ENCODE measurements around the gene TGIF1.
"Not testable (repeated sequence)": the region's sequence is repeated elsewhere in the genome, so short reads cannot be mapped to it uniquely, and the experiment has no call there.

Gene TGIF1

GRCh38 chr18:3457261-3457724 lies 7.3 kb downstream of the TGIF1 start:
- FAIRE-seq = no peak

DNA sequence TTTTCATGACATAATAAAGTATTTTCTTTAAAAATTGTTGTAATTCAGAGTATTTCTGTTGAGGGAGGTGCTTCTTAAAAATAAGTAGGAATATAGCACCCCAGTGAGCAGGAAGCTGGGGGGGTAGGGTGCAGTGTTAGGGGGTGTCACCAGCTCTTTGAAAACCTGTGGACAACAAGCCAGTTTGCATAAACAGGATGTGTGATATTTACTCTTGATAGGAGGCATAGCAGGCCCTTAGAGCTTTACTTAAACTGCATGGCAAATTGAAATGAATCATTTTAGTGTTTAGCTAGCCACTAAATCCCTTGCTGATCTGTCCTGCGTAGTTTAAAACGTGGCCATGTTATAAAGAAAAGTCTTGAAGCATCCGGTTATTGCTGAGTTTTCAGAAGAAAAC lies 8.4 kb downstream of the TGIF1 start:
- no peak for FAIRE-seq

DNA sequence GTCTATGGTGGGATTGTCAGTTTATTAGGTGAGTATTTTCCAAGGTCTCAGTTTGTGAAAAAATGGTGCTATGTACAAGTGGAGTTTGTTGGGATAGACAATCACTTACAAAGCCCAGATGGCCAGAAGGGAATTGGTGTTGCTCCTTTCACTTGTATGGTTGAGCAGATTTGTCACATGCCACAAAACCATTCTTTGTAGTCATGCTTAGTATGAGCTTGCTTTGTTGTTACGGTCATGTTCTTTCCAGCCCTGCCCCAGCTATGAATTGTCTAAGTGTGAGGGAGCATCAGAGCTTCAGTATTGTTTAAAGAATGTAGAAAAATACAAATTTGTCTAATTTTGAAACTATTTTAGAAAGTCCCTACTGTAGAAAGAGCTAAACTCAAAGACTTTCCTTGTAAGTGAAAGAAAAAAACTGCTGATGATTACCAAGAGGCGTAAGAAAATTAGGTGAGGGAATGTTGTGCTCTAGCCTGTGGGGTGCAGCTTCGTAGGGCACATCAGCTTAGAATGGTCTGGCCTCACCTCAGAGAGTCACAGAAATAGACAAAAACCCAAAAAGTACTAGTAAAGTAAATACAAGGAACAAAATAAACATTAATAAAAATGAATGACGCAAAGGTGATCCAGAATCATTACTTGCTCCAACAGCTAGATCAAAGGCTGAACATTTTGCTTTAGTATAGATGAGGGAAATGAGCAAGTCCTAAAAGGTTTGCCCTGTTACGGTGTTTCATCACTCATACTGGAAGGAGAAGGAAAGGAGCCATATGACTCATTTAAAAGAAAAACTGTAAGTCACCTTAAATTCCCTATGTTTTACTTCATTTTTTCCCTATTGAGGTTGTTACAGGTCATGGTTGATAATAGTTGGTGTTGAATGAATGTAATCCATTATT lies 9.2 kb downstream of the TGIF1 start:
- FAIRE-seq = no peak

DNA sequence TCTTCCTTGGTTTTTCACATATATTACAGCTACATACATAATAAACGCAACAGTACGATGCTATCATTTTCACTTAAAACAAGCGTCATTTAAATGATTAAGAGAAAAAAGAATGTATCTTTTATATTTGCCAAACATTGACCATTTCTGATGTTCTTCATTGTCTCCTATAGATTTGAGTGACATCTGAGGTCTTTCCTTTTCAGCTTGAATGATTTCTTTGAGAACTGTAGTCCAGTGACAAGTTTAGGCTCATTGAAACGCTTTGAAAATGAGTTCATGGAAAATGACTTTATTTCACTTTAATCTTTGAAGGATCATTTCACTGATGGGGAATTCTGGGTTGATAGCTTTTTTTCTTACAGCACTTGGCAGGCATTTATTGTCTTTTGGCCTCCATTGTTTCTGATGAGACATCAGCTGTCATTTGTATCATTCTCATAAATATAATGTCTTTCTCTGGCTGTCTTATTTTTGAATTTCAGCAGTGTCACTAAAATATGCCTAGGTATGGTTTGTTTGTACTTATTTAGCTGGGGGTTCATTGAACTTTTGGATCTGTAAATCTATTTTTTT lies 10.9 kb downstream of the TGIF1 start:
- FAIRE-seq = no peak

GRCh38 chr18:3461704-3462103 lies 11.7 kb downstream of the TGIF1 start:
- no peak for FAIRE-seq

- FAIRE-seq = no peak
These were observed 13.1 kb downstream of the TGIF1 start for GRCh38 chr18:3463051-3463450.

DNA sequence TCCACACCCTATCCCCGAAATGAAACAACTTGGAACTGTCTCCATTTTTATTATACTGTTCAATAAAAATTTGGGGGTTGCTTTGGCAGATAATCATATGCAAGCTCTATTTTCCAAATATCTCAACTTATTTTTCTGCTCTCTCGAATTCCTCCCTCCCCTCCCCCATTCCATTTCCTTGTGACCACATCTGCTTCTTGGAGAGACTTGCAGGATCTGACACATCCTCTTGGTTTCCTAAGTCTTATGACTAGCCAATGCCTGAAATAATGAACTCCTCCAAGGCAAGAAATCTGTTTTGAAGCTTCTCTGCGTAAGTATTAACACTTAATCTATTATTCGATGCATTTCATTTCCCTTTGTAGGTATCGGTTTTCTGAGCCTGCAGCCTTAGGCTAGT lies 16.1 kb downstream of the TGIF1 start:
- FAIRE-seq = no peak

- FAIRE-seq = no peak
These were observed 16.9 kb downstream of the TGIF1 start for GRCh38 chr18:3466872-3467271.

DNA sequence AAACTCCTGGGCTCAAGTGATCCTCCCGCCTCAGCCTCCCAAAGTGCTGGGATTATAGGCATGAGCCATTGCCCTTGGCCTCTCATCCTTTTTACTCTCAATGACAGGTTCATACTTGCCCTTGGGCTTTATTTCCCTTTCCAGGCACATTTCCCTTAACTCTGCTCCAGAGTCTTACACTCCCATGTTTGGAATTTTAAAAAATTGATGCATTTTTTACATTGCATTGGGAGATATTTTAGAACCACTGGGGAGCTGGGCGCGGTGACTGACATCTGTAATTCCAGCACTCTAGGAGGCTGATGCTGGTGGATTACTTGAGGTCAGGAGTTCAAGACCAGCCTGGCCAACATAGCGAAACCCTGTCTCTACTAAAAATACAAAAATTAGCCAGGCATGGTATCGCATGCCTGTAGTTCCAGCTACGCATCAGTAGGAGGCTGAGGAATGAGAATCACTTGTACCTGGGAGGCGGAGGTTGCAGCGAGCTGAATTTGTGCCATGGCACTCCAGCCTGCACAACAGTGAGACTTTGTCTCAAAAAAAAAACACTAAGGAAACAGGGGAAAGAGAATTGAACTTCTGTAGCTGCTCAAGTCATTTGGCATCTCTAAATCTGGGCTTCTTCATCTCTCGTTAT lies 18.2 kb downstream of the TGIF1 start:
- no peak for FAIRE-seq

GRCh38 chr18:3468833-3469232 lies 18.9 kb downstream of the TGIF1 start:
- FAIRE-seq = no peak

DNA sequence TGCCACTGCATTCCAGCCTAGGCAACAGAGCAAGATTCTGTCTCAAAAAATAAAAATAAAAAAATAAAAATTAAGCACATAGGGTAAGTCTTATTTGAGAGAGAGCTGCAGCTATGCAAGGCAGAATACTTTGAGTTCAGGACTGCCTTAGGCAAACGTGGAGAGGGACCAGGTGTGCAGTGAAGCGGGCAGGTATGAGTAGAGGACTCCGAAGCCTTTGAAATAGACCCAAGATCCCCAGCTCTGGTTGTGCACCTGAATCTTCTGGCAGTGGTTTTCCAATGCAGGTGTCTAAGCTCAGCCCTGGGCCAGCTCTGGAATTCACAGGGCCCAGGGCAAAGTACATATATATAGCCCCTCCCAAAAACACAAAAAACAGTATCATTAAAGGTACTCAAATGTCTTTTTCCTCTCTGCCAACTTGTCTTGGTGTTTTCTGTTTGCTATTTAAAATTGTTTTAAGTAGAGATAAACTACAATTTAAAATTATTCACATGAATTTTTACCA lies 21.2 kb downstream of the TGIF1 start:
- FAIRE-seq = no peak

- FAIRE-seq = not testable (repeated sequence)
These were observed 22.1 kb downstream of the TGIF1 start for GRCh38 chr18:3472121-3472520.

- no peak for FAIRE-seq
These were observed 22.9 kb downstream of the TGIF1 start for GRCh38 chr18:3472681-3473544.

DNA sequence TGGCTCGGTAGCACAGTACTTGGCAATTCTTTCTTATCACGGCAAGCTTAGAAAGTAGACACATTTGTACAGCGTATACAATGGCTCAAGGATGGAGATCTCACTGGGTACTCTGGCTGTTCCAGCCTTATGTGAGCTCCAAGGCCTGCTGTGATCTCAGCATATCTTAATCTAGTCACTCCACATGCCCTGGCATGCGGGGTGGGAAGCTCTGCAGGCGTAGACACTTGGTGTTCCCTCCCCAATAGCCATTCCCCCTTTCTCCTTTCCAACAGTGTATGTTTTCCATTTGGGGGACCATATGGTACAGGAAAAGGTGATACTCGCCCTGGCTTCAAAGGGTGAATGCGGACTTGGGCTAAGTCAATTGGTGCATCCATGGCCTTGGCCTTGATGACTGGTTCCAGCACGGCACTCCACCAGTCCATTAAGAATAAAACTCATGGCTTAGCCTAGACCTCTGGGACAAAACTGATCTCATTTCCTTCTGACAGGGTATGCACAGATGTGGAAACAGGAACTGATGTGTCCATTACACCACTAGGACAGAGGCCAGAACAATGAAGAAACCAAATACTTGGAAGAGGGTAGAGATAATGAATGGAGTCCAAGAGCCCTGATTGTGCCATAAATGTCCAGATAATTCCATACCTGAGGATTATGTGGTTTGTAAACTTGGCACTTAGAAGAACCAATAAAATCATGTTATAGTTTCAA lies 28.4 kb downstream of the TGIF1 start:
- no peak for FAIRE-seq

DNA sequence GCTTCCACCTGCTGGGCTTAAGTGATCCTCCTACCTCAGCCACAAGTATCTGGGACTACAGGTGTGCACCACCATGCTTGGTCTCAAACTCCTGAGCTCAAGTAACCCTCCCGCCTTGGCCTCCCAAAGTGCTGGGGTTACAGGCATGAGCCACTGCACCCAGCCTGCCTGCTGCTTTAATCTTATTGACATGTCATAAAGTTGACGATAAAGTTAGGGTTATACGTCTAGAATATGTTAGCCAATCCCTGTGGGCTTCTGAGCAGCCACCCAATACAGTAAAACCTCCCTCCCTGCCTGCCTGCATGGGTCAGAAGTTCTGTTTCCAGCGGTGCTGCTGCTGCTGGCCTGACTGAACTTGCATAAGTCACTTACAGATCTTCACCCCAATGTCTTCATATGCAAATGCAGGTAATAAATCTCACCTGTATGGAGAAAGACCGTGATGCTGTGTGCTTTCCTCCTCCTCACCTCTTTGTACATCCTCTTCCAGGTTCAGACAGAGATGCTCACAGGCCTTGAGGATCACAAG lies 30.1 kb downstream of the TGIF1 start:
- FAIRE-seq = no peak

DNA sequence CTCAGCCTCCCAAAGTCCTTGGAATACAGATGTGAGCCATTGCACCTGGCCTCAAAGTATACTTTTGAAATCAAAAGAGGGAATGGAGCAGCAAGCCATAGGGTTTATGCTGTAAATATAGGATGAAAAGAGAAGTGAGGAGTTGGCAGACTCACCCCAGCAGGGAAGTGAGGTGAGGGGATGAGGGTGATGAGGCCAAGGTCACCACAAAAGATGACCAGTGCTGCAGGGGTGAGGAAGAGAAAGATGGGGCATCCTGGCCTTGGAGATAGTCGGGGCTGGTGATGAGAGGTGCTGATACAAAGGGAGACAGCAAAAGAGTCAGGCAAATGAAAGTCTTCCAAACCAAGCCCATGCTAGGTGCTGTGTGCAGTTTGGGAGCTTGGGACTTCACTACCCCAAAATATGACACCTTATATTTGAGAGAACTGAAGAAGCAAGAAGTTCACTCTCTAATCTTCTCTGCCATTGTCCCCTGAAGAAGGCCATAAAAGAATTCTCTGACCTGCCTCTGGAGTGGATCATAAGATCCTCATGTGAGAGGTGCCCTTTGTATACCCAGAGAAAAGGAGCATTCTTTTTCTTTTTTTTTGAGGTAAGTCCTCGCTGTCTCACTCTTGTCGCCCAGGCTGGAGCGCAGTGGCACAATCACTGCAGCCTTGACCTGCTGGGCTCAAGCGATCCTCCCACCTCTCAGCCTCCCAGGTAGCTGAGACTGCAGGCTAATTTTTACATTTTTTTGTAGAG lies 31.0 kb downstream of the TGIF1 start:
- FAIRE-seq = no peak

GRCh38 chr18:3481696-3482210 lies 31.8 kb downstream of the TGIF1 start:
- no peak for FAIRE-seq

DNA sequence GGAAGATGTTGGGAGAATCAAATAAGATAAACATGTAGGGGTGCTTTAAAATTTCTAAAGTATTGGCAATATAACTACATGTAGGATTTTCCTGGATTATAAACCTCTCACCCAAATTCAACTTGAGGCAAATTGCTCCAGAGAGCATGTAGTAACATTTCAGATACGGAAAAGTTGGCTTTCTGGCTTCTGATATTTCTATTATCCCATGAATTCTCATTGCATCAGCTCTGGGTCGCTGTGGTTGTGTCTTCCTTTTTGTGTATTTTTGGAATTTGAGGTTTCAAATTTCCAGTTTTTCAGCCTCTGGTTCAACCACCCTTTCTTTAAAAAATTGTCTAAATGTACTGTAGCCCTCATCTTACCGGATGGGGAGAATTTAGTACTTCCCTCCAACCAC lies 32.3 kb downstream of the TGIF1 start:
- no peak for FAIRE-seq

DNA sequence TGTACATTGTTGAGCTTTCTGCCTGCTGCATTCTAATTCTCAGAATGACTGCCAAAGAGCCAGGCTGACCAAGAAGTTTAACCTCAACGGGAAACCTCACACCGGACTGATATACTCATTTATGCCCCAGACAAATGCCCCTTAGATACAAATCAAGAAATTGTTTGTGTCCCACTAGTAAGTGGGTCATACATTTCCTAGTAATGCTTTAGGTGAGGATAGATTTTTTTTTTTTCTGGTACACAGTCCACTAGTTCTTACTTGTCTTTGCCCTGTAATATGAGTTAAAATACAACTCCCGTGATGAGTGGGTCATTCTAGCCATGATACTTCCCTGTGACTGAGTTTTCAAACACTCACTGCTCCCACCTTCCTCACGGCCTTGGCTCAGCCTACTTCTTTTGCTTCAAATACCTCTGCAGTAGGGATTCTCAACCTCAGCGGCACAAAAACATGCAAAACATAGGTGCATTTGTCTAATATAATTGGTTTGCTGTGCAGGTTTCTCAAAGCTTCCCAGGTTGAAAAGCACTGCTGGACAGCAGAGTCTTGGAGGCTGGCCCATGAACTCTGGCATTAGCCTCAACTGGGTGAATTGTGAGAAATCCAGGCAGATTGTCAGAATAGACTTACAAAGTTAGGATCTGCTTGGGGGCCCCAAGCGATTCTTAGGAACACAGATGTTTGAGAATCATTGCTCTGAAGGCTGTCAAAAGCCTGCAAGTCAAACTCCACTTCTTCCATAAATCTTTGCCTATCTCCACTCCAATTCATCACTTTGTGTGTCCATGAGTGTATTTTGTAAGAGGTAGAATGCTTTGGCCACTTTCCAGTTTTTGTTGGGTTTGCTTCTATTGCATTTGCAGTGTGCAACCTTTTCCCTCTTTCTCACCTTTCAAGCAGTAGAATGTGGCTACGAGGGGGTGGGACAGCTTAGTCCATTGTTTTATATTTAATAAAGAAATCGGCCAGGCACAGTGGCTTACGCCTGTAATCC lies 35.5 kb downstream of the TGIF1 start:
- no peak for FAIRE-seq

Data from A204.1 (cell line).